ENCODE measurements around the gene BEST4.

The BEST4 gene

DNA sequence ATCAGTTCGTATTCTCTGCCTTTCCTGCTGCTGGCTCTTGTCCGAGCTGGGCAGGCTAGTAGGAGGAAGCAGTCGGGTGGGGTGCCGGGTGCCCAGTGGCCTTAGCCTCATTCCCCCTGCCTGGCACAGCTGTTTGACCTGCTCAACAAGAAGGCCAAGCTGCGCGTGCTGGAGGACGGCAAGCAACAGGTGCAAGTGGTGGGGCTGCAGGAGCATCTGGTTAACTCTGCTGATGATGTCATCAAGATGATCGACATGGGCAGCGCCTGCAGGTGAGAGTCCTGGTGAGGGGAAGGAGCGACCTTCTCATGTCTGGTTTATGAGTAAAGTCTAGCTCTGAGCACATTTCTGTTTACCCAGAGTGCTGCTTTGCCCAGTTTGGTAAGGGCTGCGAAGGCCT, 28.9 kb downstream of the BEST4 start:
- Histone ChIP-seq H3K4ac (ENCODE audit: low read length) (no peak overlapping the region), H3K18ac (ENCODE audit: low read length) (no peak overlapping the region), H2BK15ac (ENCODE audit: low read length) (no peak overlapping the region), H3K14ac (ENCODE audit: low read length) (no peak overlapping the region), H3K9me3 (replicated peaks in 1 of 2; ENCODE audit: control insufficient read depth in 2 of 2, insufficient read depth in 1 of 2, low read depth in 1 of 2, low read length in 2 of 2) (peaks cover 0 to 7% of the 10 kb centered on the region in 2 donors), H4K91ac (ENCODE audit: low read depth, low read length, poor library complexity) (no peak overlapping the region), H2AFZ (ENCODE audit: low read length) (no peak overlapping the region), H3K4me3 (ENCODE audit: low read length in 2 of 2) (peak overlapping the region in 1 of 2 donors; percentile 19), H2BK12ac (ENCODE audit: low read length) (no peak overlapping the region), H4K8ac (ENCODE audit: low read depth, low read length) (no peak overlapping the region), H3K79me1 (ENCODE audit: low read depth, low read length) (no peaks in the 10 kb centered on the region), H3K9ac (ENCODE audit: low read depth, low read length, poor library complexity) (peak overlapping the region; percentile 0), H3K23ac (ENCODE audit: low read depth, low read length, poor library complexity) (no peak overlapping the region), H3K36me3 (replicated peaks in 1 of 2; ENCODE audit: control insufficient read depth in 2 of 2, insufficient read depth in 2 of 2, low read length in 2 of 2) (peaks cover 75 to 100% of the 10 kb centered on the region in 2 donors), H3K27me3 (ENCODE audit: control insufficient read depth in 3 of 3, insufficient read depth in 3 of 3, low read depth in 1 of 3, low read length in 3 of 3) (no peaks in the 10 kb centered on the region), H2BK5ac (ENCODE audit: low read length) (no peak overlapping the region), H3K27ac (replicated peaks; ENCODE audit: low read length) (no peak overlapping the region), H2AK5ac (ENCODE audit: low read depth, low read length) (no peak overlapping the region), H3K4me2 (ENCODE audit: insufficient read depth, low read length, poor library complexity, severe bottlenecking) (no peak overlapping the region), H2BK120ac (ENCODE audit: low read depth, low read length) (no peak overlapping the region), H3K4me1 (ENCODE audit: control insufficient read depth in 2 of 2, insufficient read depth in 1 of 2, low read depth in 1 of 2, low read length in 2 of 2) (no peaks in the 10 kb centered on the region)
- no peak for DNase-seq (ENCODE audit: low spot score)
- WGBS, 2 donors (ENCODE audit: extremely low coverage in 2 of 2, insufficient read length in 2 of 2, insufficient replicate concordance in 1 of 2): no CpG with 5 or more reads among the region's 11 CpGs

DNA sequence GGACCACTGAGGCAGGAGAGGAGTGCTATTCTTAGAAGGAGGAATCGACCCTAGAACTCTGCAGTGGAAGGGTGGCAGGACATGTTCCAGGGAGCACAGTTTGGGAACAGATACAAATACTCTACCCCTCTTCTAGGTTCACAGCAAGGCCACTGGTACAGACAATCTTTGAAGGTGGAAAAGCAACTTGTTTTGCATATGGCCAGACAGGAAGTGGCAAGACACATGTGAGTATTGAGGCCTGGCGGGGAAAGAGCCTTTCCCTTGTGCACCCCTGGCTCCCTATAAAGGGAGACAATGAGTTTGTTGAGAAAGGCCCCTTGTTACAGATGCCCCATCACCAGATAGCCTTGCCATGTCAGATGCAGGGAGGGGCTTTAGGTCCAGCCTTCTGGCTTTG, 30.6 kb downstream of the BEST4 start:
- Histone ChIP-seq H4K8ac (ENCODE audit: low read depth, low read length) (no peak overlapping the region), H2BK12ac (ENCODE audit: low read length) (no peak overlapping the region), H3K23ac (ENCODE audit: low read depth, low read length, poor library complexity) (no peak overlapping the region), H3K79me1 (ENCODE audit: low read depth, low read length) (no peaks in the 10 kb centered on the region), H3K27me3 (ENCODE audit: control insufficient read depth in 3 of 3, insufficient read depth in 3 of 3, low read depth in 1 of 3, low read length in 3 of 3) (no peaks in the 10 kb centered on the region), H2BK120ac (ENCODE audit: low read depth, low read length) (no peak overlapping the region), H2AK5ac (ENCODE audit: low read depth, low read length) (no peak overlapping the region), H2BK5ac (ENCODE audit: low read length) (no peak overlapping the region), H2BK15ac (ENCODE audit: low read length) (no peak overlapping the region), H3K4me3 (ENCODE audit: low read length in 2 of 2) (no peak overlapping the region), H3K9ac (ENCODE audit: low read depth, low read length, poor library complexity) (no peak overlapping the region), H4K91ac (ENCODE audit: low read depth, low read length, poor library complexity) (no peak overlapping the region), H2AFZ (ENCODE audit: low read length) (no peak overlapping the region), H3K14ac (ENCODE audit: low read length) (no peak overlapping the region), H3K27ac (replicated peaks; ENCODE audit: low read length) (no peak overlapping the region), H3K36me3 (replicated peaks in 1 of 2; ENCODE audit: control insufficient read depth in 2 of 2, insufficient read depth in 2 of 2, low read length in 2 of 2) (peaks cover 75 to 100% of the 10 kb centered on the region in 2 donors), H3K4ac (ENCODE audit: low read length) (no peak overlapping the region), H3K18ac (ENCODE audit: low read length) (no peak overlapping the region), H3K9me3 (replicated peaks in 1 of 2; ENCODE audit: control insufficient read depth in 2 of 2, insufficient read depth in 1 of 2, low read depth in 1 of 2, low read length in 2 of 2) (peaks cover 0 to 2% of the 10 kb centered on the region in 2 donors), H3K4me1 (ENCODE audit: control insufficient read depth in 2 of 2, insufficient read depth in 1 of 2, low read depth in 1 of 2, low read length in 2 of 2) (no peaks in the 10 kb centered on the region), H3K4me2 (ENCODE audit: insufficient read depth, low read length, poor library complexity, severe bottlenecking) (no peak overlapping the region)
- no peak for DNase-seq (ENCODE audit: low spot score)
- WGBS, 2 donors (ENCODE audit: extremely low coverage in 2 of 2, insufficient read length in 2 of 2, insufficient replicate concordance in 1 of 2): no CpG with 5 or more reads among the region's 2 CpGs

DNA sequence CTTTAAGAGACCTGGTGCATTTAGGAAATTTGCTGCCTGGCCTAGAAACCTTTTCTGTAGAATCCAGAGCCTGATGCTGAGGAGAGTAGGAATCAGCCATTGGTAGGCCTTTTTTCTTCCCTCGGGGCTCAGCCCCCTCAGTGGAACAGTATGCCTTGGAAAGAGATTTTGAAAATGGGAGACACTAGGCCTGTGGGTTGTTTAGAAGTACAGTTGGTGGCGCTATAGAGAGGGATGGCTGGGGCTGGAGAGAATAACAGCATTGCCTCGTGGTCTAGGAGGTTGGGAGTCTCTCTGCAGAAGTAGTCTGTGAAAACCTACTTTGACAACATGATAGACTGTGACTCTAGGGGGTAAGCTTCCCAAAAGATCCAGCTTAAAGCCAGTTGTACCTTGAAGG, 40.1 kb downstream of the BEST4 start:
- H3K27me3 ChIP-seq (ENCODE audit: control insufficient read depth in 3 of 3, insufficient read depth in 3 of 3, low read depth in 1 of 3, low read length in 3 of 3): no peaks in the 10 kb centered on the region
- peaks cover 0 to 2% of the 10 kb centered on the region in 2 donors for H3K9me3 ChIP-seq (replicated peaks in 1 of 2; ENCODE audit: control insufficient read depth in 2 of 2, insufficient read depth in 1 of 2, low read depth in 1 of 2, low read length in 2 of 2)
- no peak overlapping the region for H2BK15ac ChIP-seq (ENCODE audit: low read length)
- DNase-seq (ENCODE audit: low spot score): no peak
- no peak overlapping the region for H2BK5ac ChIP-seq (ENCODE audit: low read length)
- no CpG with 5 or more reads among the region's 3 CpGs for WGBS, 2 donors (ENCODE audit: extremely low coverage in 2 of 2, insufficient read length in 2 of 2, insufficient replicate concordance in 1 of 2)
- H2BK12ac ChIP-seq (ENCODE audit: low read length): no peak overlapping the region
- H2BK120ac ChIP-seq (ENCODE audit: low read depth, low read length): no peak overlapping the region
- H3K23ac ChIP-seq (ENCODE audit: low read depth, low read length, poor library complexity): no peak overlapping the region
- H3K4me3 ChIP-seq (ENCODE audit: low read length in 2 of 2): peak overlapping the region in 1 of 2 donors; percentile 62
- no peak overlapping the region for H3K27ac ChIP-seq (replicated peaks; ENCODE audit: low read length)
- H3K4me2 ChIP-seq (ENCODE audit: insufficient read depth, low read length, poor library complexity, severe bottlenecking): no peak overlapping the region
- H3K4ac ChIP-seq (ENCODE audit: low read length): no peak overlapping the region
- no peak overlapping the region for H3K14ac ChIP-seq (ENCODE audit: low read length)
- H3K4me1 ChIP-seq (ENCODE audit: control insufficient read depth in 2 of 2, insufficient read depth in 1 of 2, low read depth in 1 of 2, low read length in 2 of 2): peaks cover 0 to under 1% of the 10 kb centered on the region in 2 donors
- no peak overlapping the region for H3K9ac ChIP-seq (ENCODE audit: low read depth, low read length, poor library complexity)
- peaks cover 41 to 90% of the 10 kb centered on the region in 2 donors for H3K36me3 ChIP-seq (replicated peaks in 1 of 2; ENCODE audit: control insufficient read depth in 2 of 2, insufficient read depth in 2 of 2, low read length in 2 of 2)
- H3K18ac ChIP-seq (ENCODE audit: low read length): no peak overlapping the region
- H2AK5ac ChIP-seq (ENCODE audit: low read depth, low read length): no peak overlapping the region
- H4K91ac ChIP-seq (ENCODE audit: low read depth, low read length, poor library complexity): no peak overlapping the region
- H4K8ac ChIP-seq (ENCODE audit: low read depth, low read length): no peak overlapping the region
- H2AFZ ChIP-seq (ENCODE audit: low read length): no peak overlapping the region
- H3K79me1 ChIP-seq (ENCODE audit: low read depth, low read length): peaks cover under 1% of the 10 kb centered on the region

DNA sequence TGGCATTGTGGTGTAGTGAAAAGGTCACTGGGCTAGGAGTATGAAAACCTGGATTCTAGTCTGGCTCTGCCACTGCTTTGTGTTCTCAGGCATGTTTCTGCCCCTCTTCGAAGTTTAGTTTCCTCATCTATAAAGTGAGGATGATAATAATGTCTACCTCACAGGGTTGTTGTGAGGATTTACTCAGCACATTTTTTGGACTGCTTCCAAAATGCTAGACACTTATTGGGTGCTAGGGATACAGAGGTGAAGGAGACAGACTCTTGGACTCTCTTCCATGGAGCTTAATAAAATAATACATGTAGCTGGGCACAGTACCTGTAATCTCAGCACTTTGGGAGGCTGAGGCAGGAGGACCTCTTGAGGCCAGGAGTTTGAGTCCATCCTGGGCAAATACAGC, 44.8 kb downstream of the BEST4 start:
- no peaks in the 10 kb centered on the region for H3K27me3 ChIP-seq (ENCODE audit: control insufficient read depth in 3 of 3, insufficient read depth in 3 of 3, low read depth in 1 of 3, low read length in 3 of 3)
- WGBS, 2 donors (ENCODE audit: extremely low coverage in 2 of 2, insufficient read length in 2 of 2, insufficient replicate concordance in 1 of 2): no CpG with 5 or more reads among the region's 1 CpG
- DNase-seq (ENCODE audit: low spot score): no peak

More for the DNA sequence above, 44.8 kb downstream of the BEST4 start:
- no peak overlapping the region for H3K4me3 ChIP-seq (ENCODE audit: low read length in 2 of 2)
- no peak overlapping the region for H3K9ac ChIP-seq (ENCODE audit: low read depth, low read length, poor library complexity)
- H3K23ac ChIP-seq (ENCODE audit: low read depth, low read length, poor library complexity): no peak overlapping the region
- no peak overlapping the region for H2BK5ac ChIP-seq (ENCODE audit: low read length)
- H3K27ac ChIP-seq (replicated peaks; ENCODE audit: low read length): no peak overlapping the region
- H3K36me3 ChIP-seq (replicated peaks in 1 of 2; ENCODE audit: control insufficient read depth in 2 of 2, insufficient read depth in 2 of 2, low read length in 2 of 2): peaks cover 28 to 64% of the 10 kb centered on the region in 2 donors
- no peak overlapping the region for H2AFZ ChIP-seq (ENCODE audit: low read length)
- H4K91ac ChIP-seq (ENCODE audit: low read depth, low read length, poor library complexity): no peak overlapping the region
- peaks cover 0 to 4% of the 10 kb centered on the region in 2 donors for H3K9me3 ChIP-seq (replicated peaks in 1 of 2; ENCODE audit: control insufficient read depth in 2 of 2, insufficient read depth in 1 of 2, low read depth in 1 of 2, low read length in 2 of 2)
- no peak overlapping the region for H3K4ac ChIP-seq (ENCODE audit: low read length)
- H2AK5ac ChIP-seq (ENCODE audit: low read depth, low read length): no peak overlapping the region
- H3K4me2 ChIP-seq (ENCODE audit: insufficient read depth, low read length, poor library complexity, severe bottlenecking): no peak overlapping the region
- no peak overlapping the region for H4K8ac ChIP-seq (ENCODE audit: low read depth, low read length)
- H3K14ac ChIP-seq (ENCODE audit: low read length): no peak overlapping the region
- peaks cover 8% of the 10 kb centered on the region for H3K79me1 ChIP-seq (ENCODE audit: low read depth, low read length)
- H3K18ac ChIP-seq (ENCODE audit: low read length): no peak overlapping the region
- no peak overlapping the region for H2BK15ac ChIP-seq (ENCODE audit: low read length)
- H2BK12ac ChIP-seq (ENCODE audit: low read length): no peak overlapping the region
- H3K4me1 ChIP-seq (ENCODE audit: control insufficient read depth in 2 of 2, insufficient read depth in 1 of 2, low read depth in 1 of 2, low read length in 2 of 2): peaks cover 6% of the 10 kb centered on the region in 2 donors
- H2BK120ac ChIP-seq (ENCODE audit: low read depth, low read length): no peak overlapping the region

Data from neuronal stem cell (in vitro differentiated cells).